Mesendoderm (in vitro differentiated cells): ENCODE measurements around the gene CALU.

Experiments used
- DNase-seq: peaks from one replicate; pipeline ENCODE4 v3.0.0; 2013
- H2AK5ac ChIP-seq: 2 replicates; pipeline ENCODE4 v1.6.1; 2013; ENCODE audit warnings: low read length, inconsistent platforms
- H2BK120ac ChIP-seq: 2 replicates; pipeline ENCODE4 v1.6.1; 2013; ENCODE audit warnings: low read depth, mild to moderate bottlenecking, low read length, moderate library complexity, mixed read lengths
- H2BK15ac ChIP-seq: replicated peaks from 2 replicates; pipeline ENCODE4 v1.6.1; 2013; ENCODE audit warnings: low read depth, mild to moderate bottlenecking, moderate library complexity
- H2BK5ac ChIP-seq: 2 replicates; pipeline ENCODE4 v1.6.1; 2013; ENCODE audit warnings: low read length, inconsistent platforms
- H3K18ac ChIP-seq: 2 replicates; pipeline ENCODE4 v1.6.1; 2013; ENCODE audit warnings: mild to moderate bottlenecking, low read length, mixed read lengths
- H3K23ac ChIP-seq: one replicate; pipeline ENCODE4 v1.6.1; 2013; ENCODE audit warnings: low read length
- H3K27ac ChIP-seq: 2 replicates; pipeline ENCODE4 v1.5.1; 2013; ENCODE audit warnings: low read depth, mild to moderate bottlenecking, inconsistent platforms, low read length, moderate library complexity
- H3K27me3 ChIP-seq: 2 replicates; pipeline ENCODE4 v1.6.1; 2013; ENCODE audit warnings: low read length, control low read depth, mild to moderate bottlenecking, inconsistent platforms; ENCODE audit not compliant: insufficient read depth, poor library complexity
- H3K36me3 ChIP-seq: 2 replicates; pipeline ENCODE4 v1.6.1; 2013; ENCODE audit warnings: low read length, inconsistent platforms; ENCODE audit not compliant: control insufficient read depth, insufficient read depth
- H3K4ac ChIP-seq: one replicate; pipeline ENCODE4 v1.6.1; 2013; ENCODE audit warnings: low read depth, mild to moderate bottlenecking, low read length, moderate library complexity
- H3K4me1 ChIP-seq: 2 replicates; pipeline ENCODE4 v1.6.1; 2013; ENCODE audit warnings: low read depth, low read length, inconsistent platforms; ENCODE audit not compliant: control insufficient read depth
- H3K4me2 ChIP-seq: 2 replicates; pipeline ENCODE4 v1.6.1; 2013; ENCODE audit warnings: low read length
- H3K4me3 ChIP-seq: 2 replicates; pipeline ENCODE4 v1.5.1; 2013; ENCODE audit warnings: mild to moderate bottlenecking, low read length
- H3K56ac ChIP-seq: one replicate; pipeline ENCODE4 v1.6.1; 2013; ENCODE audit warnings: low read length
- H3K79me1 ChIP-seq: 2 replicates; pipeline ENCODE4 v1.6.1; 2013; ENCODE audit warnings: low read length, inconsistent platforms
- H3K79me2 ChIP-seq: 2 replicates; pipeline ENCODE4 v1.6.1; 2013; ENCODE audit warnings: mild to moderate bottlenecking, low read length; ENCODE audit not compliant: control insufficient read depth, insufficient read depth
- H3K9ac ChIP-seq: 2 replicates; pipeline ENCODE4 v1.6.1; 2013; ENCODE audit warnings: low read length, inconsistent platforms
- H4K5ac ChIP-seq: one replicate; pipeline ENCODE4 v1.6.1; 2013; ENCODE audit warnings: low read length
- H4K8ac ChIP-seq: one replicate; pipeline ENCODE4 v1.6.1; 2013; ENCODE audit warnings: low read depth, mild to moderate bottlenecking, control low read depth, low read length, moderate library complexity
- WGBS: extraction: QIAGEN DNeasy Blood & Tissue Kit; methylation state at CpG from one replicate; pipeline ENCODE4 v1.1.7; 2013; ENCODE audit warnings: low lambda C conversion rate, missing lambda C conversion rate; ENCODE audit not compliant: insufficient coverage; ENCODE audit errors: extremely low coverage; 5-methylcytosine and 5-hydroxymethylcytosine counted together

Gene CALU

DNA sequence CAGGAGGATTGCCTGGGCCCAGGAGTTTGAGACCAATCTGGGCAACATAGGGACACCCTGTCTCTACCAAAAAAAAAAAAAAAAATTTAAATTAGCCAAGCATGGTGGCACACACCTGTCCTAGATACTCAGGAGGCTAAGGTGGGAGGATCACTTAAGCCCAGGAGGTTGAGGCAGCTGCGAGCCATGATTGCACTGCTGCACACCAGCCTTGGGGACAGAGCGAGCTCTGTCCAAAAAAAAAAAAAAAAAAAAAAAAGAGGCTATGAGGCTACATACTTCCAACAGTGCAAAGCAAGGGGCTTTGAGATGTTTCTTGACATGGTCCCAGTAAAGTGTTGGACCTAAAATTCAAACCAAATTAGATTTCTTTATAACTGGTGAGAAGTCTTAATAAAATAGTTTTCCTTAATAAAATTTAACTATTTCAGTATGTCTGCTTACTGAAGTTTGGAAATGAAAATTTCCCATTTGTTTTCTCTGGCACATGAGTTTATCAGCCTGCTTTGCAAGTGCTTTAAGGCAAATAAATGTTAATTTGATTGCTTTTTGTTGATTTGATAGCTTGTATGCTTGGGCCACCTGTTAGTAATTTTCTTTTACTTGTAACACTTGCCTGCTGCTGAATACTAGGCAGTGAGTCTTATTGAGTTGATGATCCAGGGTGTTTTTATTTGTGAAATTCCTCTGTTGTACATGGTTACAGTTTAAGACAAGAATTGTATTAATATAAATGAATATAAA is 16.1 kb downstream of the CALU start:
- H2BK120ac ChIP-seq = no peak overlapping the region
- H3K18ac ChIP-seq = no peak overlapping the region
- DNase-seq = no peak
- H4K8ac ChIP-seq = peak overlapping the region; percentile 56
- H3K79me2 ChIP-seq = peaks cover 8% of the 10 kb centered on the region
- H2BK15ac ChIP-seq = no peak overlapping the region
- H3K4me2 ChIP-seq = no peak overlapping the region
- H3K23ac ChIP-seq = no peak overlapping the region
- WGBS = no CpG with 5 or more reads among the region's 2 CpGs
- no peaks in the 10 kb centered on the region for H3K27me3 ChIP-seq
- no peaks in the 10 kb centered on the region for H3K4me1 ChIP-seq
- no peak overlapping the region for H2BK5ac ChIP-seq
- H3K4me3 ChIP-seq = no peak overlapping the region
- H3K36me3 ChIP-seq = peaks cover 11% of the 10 kb centered on the region
- no peak overlapping the region for H3K27ac ChIP-seq
- H2AK5ac ChIP-seq = no peak overlapping the region
- H3K9ac ChIP-seq = no peak overlapping the region
- peaks cover 15% of the 10 kb centered on the region for H3K79me1 ChIP-seq
- H4K5ac ChIP-seq = no peak overlapping the region
- no peak overlapping the region for H3K56ac ChIP-seq
- H3K4ac ChIP-seq = no peak overlapping the region

DNA sequence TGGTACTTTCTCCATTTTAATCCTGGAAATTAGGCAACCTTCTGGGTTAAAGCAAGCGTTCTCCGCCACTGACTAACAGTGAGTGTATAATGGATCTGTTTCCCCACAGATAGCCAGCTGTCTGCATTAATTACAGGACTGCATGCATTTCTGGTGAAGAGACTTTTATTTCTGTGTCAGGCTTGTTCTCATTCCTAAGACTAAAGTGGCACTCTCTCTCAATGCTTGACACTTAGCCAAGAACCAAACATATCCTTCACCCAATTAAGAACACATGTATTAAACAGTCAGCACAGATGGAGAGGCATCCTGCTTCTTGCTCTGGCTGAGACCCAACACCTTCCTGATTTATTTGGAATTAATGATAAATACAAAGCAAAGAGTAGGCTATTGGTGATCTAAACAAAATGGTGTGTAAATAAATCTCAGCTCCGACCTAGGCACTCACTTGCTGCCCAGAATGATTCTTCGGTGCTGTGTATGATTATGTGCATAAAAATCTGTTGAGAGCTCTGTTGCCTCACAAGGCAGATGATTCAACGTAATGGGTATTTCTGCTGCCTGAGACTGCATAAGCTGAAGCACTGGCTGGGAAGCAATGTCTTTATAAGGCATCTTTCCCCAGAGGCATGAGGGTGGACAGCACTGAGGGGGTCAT is 16.8 kb downstream of the CALU start:
- Histone ChIP-seq H2BK120ac (no peak overlapping the region), H4K5ac (no peak overlapping the region), H3K4me3 (no peak overlapping the region), H3K27ac (no peak overlapping the region), H3K27me3 (no peaks in the 10 kb centered on the region), H3K4ac (no peak overlapping the region), H3K79me2 (peaks cover 8% of the 10 kb centered on the region), H3K79me1 (peaks cover 15% of the 10 kb centered on the region), H3K4me1 (no peaks in the 10 kb centered on the region), H2BK5ac (no peak overlapping the region), H3K9ac (no peak overlapping the region), H2AK5ac (no peak overlapping the region), H2BK15ac (no peak overlapping the region), H3K56ac (no peak overlapping the region), H4K8ac (no peak overlapping the region), H3K36me3 (peaks cover 11% of the 10 kb centered on the region), H3K23ac (no peak overlapping the region), H3K4me2 (no peak overlapping the region), H3K18ac (no peak overlapping the region)
- WGBS = no CpG with 5 or more reads among the region's 5 CpGs
- DNase-seq = no peak

DNA sequence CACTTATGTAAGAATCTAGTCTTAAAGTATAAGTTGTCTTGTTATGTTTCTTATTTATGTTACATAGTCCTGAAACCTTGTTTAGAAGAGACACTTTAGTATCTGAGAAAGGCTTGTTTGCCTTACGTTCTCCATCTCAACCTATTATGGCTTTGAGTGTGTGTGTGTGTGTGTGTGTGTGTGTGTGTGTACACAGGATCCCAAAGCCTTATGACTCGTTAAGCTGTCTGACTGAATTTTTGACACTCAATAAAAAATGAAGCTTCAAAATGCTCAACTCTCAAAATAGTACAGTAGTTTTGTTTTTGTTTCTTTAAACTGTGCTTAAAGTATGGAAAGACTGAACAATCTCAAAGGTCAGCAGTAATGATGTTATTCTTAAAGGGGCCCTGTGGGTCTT is 18.0 kb downstream of the CALU start:
- H3K27me3 ChIP-seq = no peaks in the 10 kb centered on the region
- no peak overlapping the region for H3K56ac ChIP-seq
- no peak overlapping the region for H2BK5ac ChIP-seq
- no peak overlapping the region for H3K18ac ChIP-seq
- no peak overlapping the region for H3K4me3 ChIP-seq
- H2BK15ac ChIP-seq = no peak overlapping the region
- H3K27ac ChIP-seq = no peak overlapping the region
- H3K79me2 ChIP-seq = peaks cover 8% of the 10 kb centered on the region
- H2AK5ac ChIP-seq = no peak overlapping the region
- H3K4me1 ChIP-seq = no peaks in the 10 kb centered on the region
- WGBS = no CpG with 5 or more reads among the region's 2 CpGs
- H3K36me3 ChIP-seq = peaks cover 11% of the 10 kb centered on the region
- peaks cover 15% of the 10 kb centered on the region for H3K79me1 ChIP-seq
- no peak overlapping the region for H4K5ac ChIP-seq
- DNase-seq = no peak
- H3K4me2 ChIP-seq = no peak overlapping the region
- H2BK120ac ChIP-seq = no peak overlapping the region
- no peak overlapping the region for H3K23ac ChIP-seq
- H3K9ac ChIP-seq = no peak overlapping the region
- no peak overlapping the region for H4K8ac ChIP-seq
- H3K4ac ChIP-seq = no peak overlapping the region

DNA sequence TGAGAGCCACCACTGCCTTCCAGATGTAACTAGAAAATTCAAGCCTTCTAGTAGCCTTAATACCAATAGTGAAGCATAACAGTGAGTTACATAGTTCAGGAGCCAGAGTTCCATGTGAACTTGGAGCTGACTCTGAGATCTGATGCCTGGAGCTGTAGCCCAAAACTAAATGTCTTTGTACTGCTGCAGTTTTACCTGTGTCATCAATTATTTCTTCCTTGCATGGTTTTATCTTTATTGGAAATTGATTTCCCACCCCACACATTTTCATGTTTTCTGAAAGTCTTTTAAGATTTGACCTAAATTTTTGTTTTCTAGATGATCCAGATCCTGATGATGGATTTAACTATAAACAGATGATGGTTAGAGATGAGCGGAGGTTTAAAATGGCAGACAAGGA is 19.4 kb downstream of the CALU start:
- no peak overlapping the region for H3K4ac ChIP-seq
- no peak for DNase-seq
- no peak overlapping the region for H4K5ac ChIP-seq
- H2BK15ac ChIP-seq = no peak overlapping the region
- no peak overlapping the region for H2BK5ac ChIP-seq
- no peak overlapping the region for H3K4me2 ChIP-seq
- H3K79me2 ChIP-seq = peaks cover 8% of the 10 kb centered on the region
- H3K56ac ChIP-seq = no peak overlapping the region
- H3K79me1 ChIP-seq = peaks cover 15% of the 10 kb centered on the region
- H2BK120ac ChIP-seq = no peak overlapping the region
- H3K4me3 ChIP-seq = no peak overlapping the region
- H3K18ac ChIP-seq = no peak overlapping the region
- H3K27ac ChIP-seq = no peak overlapping the region
- H4K8ac ChIP-seq = no peak overlapping the region
- WGBS = no CpG with 5 or more reads among the region's 1 CpG
- H3K23ac ChIP-seq = no peak overlapping the region
- H2AK5ac ChIP-seq = no peak overlapping the region
- H3K9ac ChIP-seq = no peak overlapping the region
- no peaks in the 10 kb centered on the region for H3K27me3 ChIP-seq
- H3K4me1 ChIP-seq = no peaks in the 10 kb centered on the region
- H3K36me3 ChIP-seq = peaks cover 11% of the 10 kb centered on the region

DNA sequence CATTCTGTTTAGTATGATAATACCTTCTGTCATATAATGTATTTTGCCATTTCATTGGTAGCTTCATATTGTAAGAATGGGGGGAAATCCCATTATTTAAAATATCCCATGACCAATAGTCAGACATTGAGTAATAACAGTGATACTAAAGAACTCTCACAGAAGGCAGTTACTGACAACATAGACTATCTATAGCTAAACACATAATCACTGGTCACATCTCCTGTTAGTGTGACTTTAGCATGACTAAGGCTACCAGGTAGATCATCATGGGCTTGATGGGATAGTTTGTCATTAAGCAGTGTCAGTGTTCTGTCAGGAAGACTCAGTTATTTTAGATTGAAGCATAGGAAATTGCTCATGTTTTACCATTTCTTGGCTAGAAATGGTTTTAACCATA is 20.1 kb downstream of the CALU start:
- H3K4ac ChIP-seq = no peak overlapping the region
- no peak overlapping the region for H3K56ac ChIP-seq
- H2BK15ac ChIP-seq = no peak overlapping the region
- H3K4me2 ChIP-seq = no peak overlapping the region
- no peak overlapping the region for H3K23ac ChIP-seq
- H3K79me1 ChIP-seq = peaks cover 11% of the 10 kb centered on the region
- H3K4me1 ChIP-seq = no peaks in the 10 kb centered on the region
- no peaks in the 10 kb centered on the region for H3K27me3 ChIP-seq
- H4K8ac ChIP-seq = no peak overlapping the region
- H3K27ac ChIP-seq = no peak overlapping the region
- no peak overlapping the region for H3K9ac ChIP-seq
- no peak overlapping the region for H2AK5ac ChIP-seq
- no peak for DNase-seq
- H3K4me3 ChIP-seq = no peak overlapping the region
- H3K79me2 ChIP-seq = peaks cover 5% of the 10 kb centered on the region
- no peak overlapping the region for H2BK120ac ChIP-seq
- H3K36me3 ChIP-seq = peaks cover 9% of the 10 kb centered on the region
- no peak overlapping the region for H3K18ac ChIP-seq
- H2BK5ac ChIP-seq = no peak overlapping the region
- H4K5ac ChIP-seq = no peak overlapping the region

DNA sequence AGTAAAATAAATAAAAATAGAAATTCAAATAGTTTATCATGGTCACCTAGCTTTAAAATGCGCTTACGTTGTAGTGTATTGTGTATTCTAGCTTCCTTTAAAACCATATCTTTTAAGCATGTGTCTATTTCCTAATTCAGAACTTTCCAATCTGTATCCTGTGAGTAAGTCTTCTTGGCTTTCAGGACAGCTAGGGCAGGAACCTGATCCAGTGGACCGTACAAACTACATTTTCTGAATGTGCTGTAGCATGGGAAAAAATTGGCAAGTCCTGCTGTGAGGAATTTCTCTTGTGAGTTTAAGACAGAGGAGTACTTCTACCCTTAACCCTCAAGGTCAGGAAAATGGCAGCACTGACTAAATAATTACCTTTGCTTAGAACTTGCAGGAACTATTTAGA is 24.4 kb downstream of the CALU start:
- H2AK5ac ChIP-seq = no peak overlapping the region
- no peak overlapping the region for H4K8ac ChIP-seq
- H3K79me2 ChIP-seq = no peaks in the 10 kb centered on the region
- no peak overlapping the region for H3K23ac ChIP-seq
- H3K27me3 ChIP-seq = no peaks in the 10 kb centered on the region
- H3K79me1 ChIP-seq = peaks cover 3% of the 10 kb centered on the region
- H3K56ac ChIP-seq = no peak overlapping the region
- H2BK15ac ChIP-seq = no peak overlapping the region
- H3K9ac ChIP-seq = no peak overlapping the region
- H4K5ac ChIP-seq = no peak overlapping the region
- H3K27ac ChIP-seq = no peak overlapping the region
- no peaks in the 10 kb centered on the region for H3K4me1 ChIP-seq
- no peak overlapping the region for H3K4ac ChIP-seq
- no CpG with 5 or more reads among the region's 3 CpGs for WGBS
- H3K4me3 ChIP-seq = no peak overlapping the region
- H3K18ac ChIP-seq = no peak overlapping the region
- H3K4me2 ChIP-seq = no peak overlapping the region
- no peak for DNase-seq
- H3K36me3 ChIP-seq = peaks cover 9% of the 10 kb centered on the region
- H2BK120ac ChIP-seq = no peak overlapping the region
- H2BK5ac ChIP-seq = no peak overlapping the region
